Kidney epithelial cell (primary cell): ENCODE results near the gene TSPAN11. TPM values are rescaled to one million over a fixed set of nuclear protein-coding genes. Genes with fewer than 3 reads are reported as not detected.

Experiments used
- DNase-seq: peaks from one replicate; pipeline ENCODE4 v3.0.0-alpha.2; 2010; ENCODE audit warnings: low read depth
- H3K27me3 ChIP-seq: 2 replicates; pipeline ENCODE4 v1.6.0; 2011; ENCODE audit warnings: low read length; ENCODE audit not compliant: control insufficient read depth, insufficient read depth
- H3K36me3 ChIP-seq: 2 replicates; pipeline ENCODE4 v1.5.1; 2011; ENCODE audit warnings: low read length; ENCODE audit not compliant: control insufficient read depth, insufficient read depth
- H3K4me3 ChIP-seq: 2 replicates; pipeline ENCODE4 v1.5.1; 2011; ENCODE audit warnings: low read depth, mild to moderate bottlenecking, control low read depth, low read length
- CTCF ChIP-seq: IDR thresholded peaks from 2 replicates; pipeline ENCODE4 v1.5.1; 2011; ENCODE audit warnings: mild to moderate bottlenecking, moderate library complexity, low read length, control low read depth, inconsistent platforms; ENCODE audit not compliant: insufficient read depth, poor library complexity, severe bottlenecking
- total RNA-seq: library from RNA; depleted of rRNA; stranded (reverse); fragments of >200 nt; gene quantifications from 2 replicates; pipeline ENCODE4 v1.2.3, GENCODE V29; 2015

TSPAN11 gene
- total RNA-seq, 1 donor from 2014 or later: 5.2 TPM

DNA sequence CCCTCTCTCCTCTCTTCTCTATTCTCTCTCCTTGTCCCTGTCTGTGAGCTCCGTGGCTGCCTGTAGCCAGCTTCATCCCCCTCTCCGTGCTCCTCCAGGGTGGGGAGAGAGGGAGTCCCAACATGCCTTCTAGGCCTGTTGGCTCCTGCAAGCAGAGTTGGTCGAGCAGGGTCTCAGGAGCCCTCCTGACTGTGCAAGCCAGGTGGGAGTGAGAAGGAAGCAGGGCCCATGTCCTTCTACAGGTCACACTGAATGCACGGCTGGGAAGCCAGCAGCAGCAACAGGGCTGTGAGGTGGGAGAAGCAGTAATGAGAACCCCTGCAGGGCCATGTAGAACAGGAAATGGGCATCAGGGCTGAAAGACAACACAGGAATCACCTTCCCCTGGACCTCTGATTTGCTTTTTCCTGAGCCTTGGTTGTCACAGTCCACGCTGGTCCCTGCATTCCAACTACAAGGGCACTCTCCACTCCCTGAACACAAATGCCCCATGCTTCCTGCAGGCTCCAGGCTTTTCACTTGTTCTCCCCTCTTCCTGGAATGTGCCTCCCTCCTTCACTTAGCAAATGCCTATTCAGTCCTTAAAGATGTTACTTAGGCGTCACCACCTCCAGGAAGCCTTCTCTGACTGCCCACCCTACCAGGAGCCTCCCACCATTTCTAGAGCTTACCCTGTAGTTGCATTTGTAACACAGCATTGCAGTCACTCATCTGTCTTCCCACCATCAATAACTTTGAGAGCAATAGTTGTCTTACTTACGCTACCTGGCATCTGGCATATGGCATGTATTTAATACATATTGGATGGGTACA is 51.2 kb downstream of the TSPAN11 start:
- H3K36me3 ChIP-seq: no peaks in the 10 kb centered on the region
- DNase-seq: no peak
- TF ChIP-seq CTCF: no peak
- H3K27me3 ChIP-seq: peaks cover 14% of the 10 kb centered on the region
- no peak overlapping the region for H3K4me3 ChIP-seq

GRCh38 chr12:30978639-30979038 is 52.1 kb downstream of the TSPAN11 start:
- TF ChIP-seq CTCF: no peak
- no peaks in the 10 kb centered on the region for H3K36me3 ChIP-seq
- no peak for DNase-seq
- H3K4me3 ChIP-seq: no peak overlapping the region
- peaks cover 10% of the 10 kb centered on the region for H3K27me3 ChIP-seq

DNA sequence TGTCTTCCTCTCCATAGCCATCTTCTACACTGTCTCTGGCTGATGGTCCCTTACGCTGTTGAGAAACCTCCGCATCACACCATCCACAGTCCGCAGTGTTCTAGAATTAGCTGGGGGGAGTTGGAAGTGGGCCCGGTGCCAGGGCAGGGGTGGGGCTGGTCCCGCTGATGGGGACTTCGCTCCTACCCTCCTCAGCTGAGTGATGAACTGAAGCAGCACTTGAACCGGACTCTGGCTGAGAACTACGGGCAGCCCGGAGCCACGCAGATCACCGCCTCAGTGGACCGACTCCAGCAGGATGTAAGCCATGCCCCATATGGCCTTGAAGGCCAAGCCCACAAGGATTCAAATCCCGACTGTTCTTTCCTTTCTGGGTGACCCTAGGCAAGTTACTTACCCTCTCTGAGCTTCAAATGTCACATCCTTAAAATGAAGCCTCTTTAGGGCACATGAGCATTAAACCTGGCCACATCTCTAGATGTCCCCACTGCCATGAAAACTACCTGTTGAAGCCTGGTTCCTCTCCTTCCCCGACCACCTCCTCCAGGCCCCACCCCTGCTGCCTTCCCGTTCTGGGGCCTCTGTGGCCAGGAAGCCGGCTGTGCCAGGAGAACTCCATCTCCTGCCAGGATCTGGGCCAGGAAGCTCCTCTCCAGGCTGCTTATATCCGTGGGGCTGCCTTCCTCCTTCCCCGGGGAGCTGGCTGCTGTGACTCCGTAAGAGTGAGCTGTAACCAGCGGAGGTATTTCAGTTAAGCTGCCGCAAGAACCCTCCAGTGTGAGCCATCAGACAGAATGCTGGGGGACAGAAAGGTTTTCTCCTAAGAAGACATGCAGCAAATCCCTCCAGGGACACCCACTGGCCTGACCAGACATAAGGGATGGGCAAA is 53.1 kb downstream of the TSPAN11 start:
- Histone ChIP-seq H3K36me3 (no peaks in the 10 kb centered on the region), H3K27me3 (peaks cover 7% of the 10 kb centered on the region), H3K4me3 (no peak overlapping the region)
- no peak for DNase-seq
- TF ChIP-seq CTCF: no peak

- no peaks in the 10 kb centered on the region for H3K36me3 ChIP-seq
- TF ChIP-seq CTCF: no peak
- no peak for DNase-seq
Measured at GRCh38 chr12:30980955-30981662, 54.6 kb downstream of the TSPAN11 start.

GRCh38 chr12:30982413-30982812 is 55.9 kb downstream of the TSPAN11 start:
- DNase-seq: no peak
- H3K36me3 ChIP-seq: no peaks in the 10 kb centered on the region
- H3K4me3 ChIP-seq: no peak overlapping the region

More at GRCh38 chr12:30980955-30981662, 54.6 kb downstream of the TSPAN11 start:
- no peak overlapping the region for H3K4me3 ChIP-seq
- no peaks in the 10 kb centered on the region for H3K27me3 ChIP-seq

More at GRCh38 chr12:30982413-30982812, 55.9 kb downstream of the TSPAN11 start:
- no peaks in the 10 kb centered on the region for H3K27me3 ChIP-seq
- no peak for TF ChIP-seq CTCF
